ENCODE results near the gene TESMIN. TPM values are rescaled to one million over a fixed set of nuclear protein-coding genes. Genes with fewer than 3 reads are reported as not detected.

The TESMIN gene
- total RNA-seq, 1 donor from 2014 or later = 1.1 TPM

DNA sequence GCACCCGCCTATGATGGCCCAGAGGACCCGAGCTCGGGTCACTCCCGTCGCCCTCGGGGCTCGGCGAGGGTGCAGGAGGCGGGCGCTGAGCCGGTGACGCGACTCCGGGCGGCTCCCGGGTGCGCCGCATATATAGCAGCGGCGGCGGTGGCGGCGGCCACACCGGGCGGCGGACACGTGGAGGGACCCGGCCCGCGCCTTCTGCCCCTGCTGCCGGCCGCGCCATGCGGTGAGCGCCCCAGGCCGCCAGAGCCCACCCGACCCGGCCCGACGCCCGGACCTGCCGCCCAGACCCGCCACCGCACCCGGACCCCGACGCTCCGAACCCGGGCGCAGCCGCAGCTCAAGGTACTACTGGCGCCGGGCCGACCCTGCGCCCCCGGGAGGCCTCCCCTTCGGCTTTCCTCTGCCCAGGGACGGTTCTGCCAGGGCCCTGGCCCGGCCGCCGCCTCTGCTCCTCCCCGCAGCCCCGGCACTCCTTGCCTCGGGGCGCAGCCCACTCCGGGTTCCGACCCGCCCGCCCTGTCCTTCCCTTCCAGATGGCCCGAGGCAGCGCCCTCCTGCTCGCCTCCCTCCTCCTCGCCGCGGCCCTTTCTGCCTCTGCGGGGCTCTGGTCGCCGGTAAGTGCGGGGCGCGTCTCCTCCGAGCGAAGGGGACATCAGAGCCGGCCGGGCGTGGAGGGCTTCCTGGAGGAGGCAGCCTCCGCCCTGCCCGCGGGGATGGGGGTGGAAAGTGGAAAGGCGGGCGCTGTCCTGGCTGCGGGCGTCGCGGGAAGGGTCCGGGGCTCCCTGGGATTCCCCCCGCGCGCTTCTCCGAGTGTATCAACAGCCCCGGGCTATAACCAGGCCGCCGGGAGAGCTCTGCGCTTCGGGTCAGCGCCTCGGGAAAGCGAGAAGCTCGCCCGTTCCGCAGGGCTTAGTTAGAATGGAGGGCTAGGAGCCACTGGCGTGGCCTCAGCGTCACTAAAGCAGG, 66.6 kb downstream of the TESMIN start, which contains the start of gene GAL:
TSS of gene GAL (plus strand) at position 160 of the 972 bp plus-strand sequence. CDS start at position 540, 380 bp downstream.
- Histone ChIP-seq H3K4me3 (ENCODE audit: insufficient read depth, low read depth, low read length) (no peak within 1 kb of the TSS), H3K36me3 (ENCODE audit: insufficient read depth, low read length) (no peaks in the 10 kb centered on the region), H3K9ac (ENCODE audit: low read length) (no peak within 1 kb of the TSS), H3K27me3 (ENCODE audit: insufficient read depth, low read length) (peaks cover 51% of the 10 kb centered on the region), H3K4me2 (ENCODE audit: low read length) (peak within 1 kb of the TSS; percentile 70), H3K27ac (ENCODE audit: low read depth, low read length) (no peak within 1 kb of the TSS), H3K4me1 (ENCODE audit: insufficient read depth, low read length) (peaks cover 3% of the 10 kb centered on the region), H3K79me2 (ENCODE audit: insufficient read depth, low read length) (no peaks in the 10 kb centered on the region), H4K20me1 (ENCODE audit: insufficient read depth, low read length) (no peaks in the 10 kb centered on the region), H2AFZ (ENCODE audit: low read depth, low read length) (peak within 1 kb of the TSS; percentile 26), H3K9me3 (ENCODE audit: insufficient read depth, low read depth, low read length) (no peaks in the 10 kb centered on the region)
- H3K4me3 Mint-ChIP-seq (ENCODE audit: unreplicated experiment) = peak within 1 kb of the TSS; percentile 62
- H3K4me1 Mint-ChIP-seq (ENCODE audit: low read depth, unreplicated experiment) = peaks cover 8% of the 10 kb centered on the region
- no peak within 1 kb of the TSS for H3K27ac Mint-ChIP-seq (ENCODE audit: unreplicated experiment)
- TF ChIP-seq, protein P1, sequence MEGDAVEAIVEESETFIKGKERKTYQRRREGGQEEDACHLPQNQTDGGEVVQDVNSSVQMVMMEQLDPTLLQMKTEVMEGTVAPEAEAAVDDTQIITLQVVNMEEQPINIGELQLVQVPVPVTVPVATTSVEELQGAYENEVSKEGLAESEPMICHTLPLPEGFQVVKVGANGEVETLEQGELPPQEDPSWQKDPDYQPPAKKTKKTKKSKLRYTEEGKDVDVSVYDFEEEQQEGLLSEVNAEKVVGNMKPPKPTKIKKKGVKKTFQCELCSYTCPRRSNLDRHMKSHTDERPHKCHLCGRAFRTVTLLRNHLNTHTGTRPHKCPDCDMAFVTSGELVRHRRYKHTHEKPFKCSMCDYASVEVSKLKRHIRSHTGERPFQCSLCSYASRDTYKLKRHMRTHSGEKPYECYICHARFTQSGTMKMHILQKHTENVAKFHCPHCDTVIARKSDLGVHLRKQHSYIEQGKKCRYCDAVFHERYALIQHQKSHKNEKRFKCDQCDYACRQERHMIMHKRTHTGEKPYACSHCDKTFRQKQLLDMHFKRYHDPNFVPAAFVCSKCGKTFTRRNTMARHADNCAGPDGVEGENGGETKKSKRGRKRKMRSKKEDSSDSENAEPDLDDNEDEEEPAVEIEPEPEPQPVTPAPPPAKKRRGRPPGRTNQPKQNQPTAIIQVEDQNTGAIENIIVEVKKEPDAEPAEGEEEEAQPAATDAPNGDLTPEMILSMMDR (IDR thresholded peaks at IDR 0.05; ENCODE audit: insufficient read depth, low read depth, low read length) = no peak
- TF ChIP-seq EZH2 (IDR thresholded peaks at IDR 0.05; ENCODE audit: insufficient read depth, low read length) = peak; percentile 99
- no peak for DNase-seq (ENCODE audit: low read depth)
- FAIRE-seq = no peak
- peaks cover 43% of the 10 kb centered on the region for H3K27me3 Mint-ChIP-seq (ENCODE audit: low read depth, unreplicated experiment)
- H3K9me3 Mint-ChIP-seq (ENCODE audit: unreplicated experiment) = peaks cover 2% of the 10 kb centered on the region
- H3K36me3 Mint-ChIP-seq (ENCODE audit: low read depth, unreplicated experiment) = peaks cover 8% of the 10 kb centered on the region

DNA sequence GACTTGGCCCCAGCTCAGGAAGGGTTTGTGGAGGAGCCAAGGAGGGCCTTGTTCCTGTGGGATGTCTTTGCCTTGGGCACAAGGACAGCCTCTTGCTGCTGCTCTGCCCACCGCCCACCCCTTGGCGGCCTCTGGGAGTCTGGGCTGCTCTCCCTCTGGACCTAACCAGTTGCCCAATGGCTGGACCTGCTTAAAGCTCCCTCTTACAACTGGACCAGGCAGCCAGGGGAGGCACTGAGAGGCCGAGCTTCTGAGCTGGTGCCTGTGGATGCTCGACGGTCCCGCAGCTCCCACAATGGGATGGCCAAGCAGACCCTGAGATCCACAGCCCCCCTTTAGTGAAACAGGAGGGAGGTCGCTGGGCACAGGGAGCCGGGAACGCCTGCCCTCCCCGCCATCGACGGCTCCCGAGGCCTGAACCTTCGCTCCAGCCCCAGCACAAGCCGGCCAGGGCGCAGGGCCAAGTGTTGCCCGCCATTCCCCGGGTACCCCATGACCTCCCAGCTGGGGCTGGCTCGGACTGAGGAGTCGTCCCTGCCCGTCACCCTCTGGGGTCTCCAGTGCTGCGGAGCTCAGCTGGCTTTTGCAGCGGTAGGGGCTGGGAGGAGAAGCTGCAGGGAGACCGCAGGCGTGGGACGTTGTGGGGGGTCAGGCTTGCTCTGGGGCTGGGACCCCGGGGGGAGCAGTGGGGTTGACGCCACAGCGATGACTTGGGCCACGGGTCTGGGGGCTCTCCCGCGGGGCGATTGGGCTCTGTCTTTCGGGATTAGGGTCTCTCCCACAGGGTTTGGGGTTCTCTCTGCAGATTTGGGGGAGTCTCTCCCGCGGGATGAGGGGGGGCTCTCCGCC, 67.6 kb downstream of the TESMIN start:
- Mint-ChIP-seq H3K36me3 (ENCODE audit: low read depth, unreplicated experiment) (peaks cover 5% of the 10 kb centered on the region), H3K4me3 (ENCODE audit: unreplicated experiment) (no peak overlapping the region), H3K9me3 (ENCODE audit: unreplicated experiment) (no peaks in the 10 kb centered on the region), H3K27ac (ENCODE audit: unreplicated experiment) (no peak overlapping the region), H3K4me1 (ENCODE audit: low read depth, unreplicated experiment) (peaks cover 8% of the 10 kb centered on the region), H3K27me3 (ENCODE audit: low read depth, unreplicated experiment) (peaks cover 38% of the 10 kb centered on the region)
- Histone ChIP-seq H3K4me3 (ENCODE audit: insufficient read depth, low read depth, low read length) (no peak overlapping the region), H3K27ac (ENCODE audit: low read depth, low read length) (no peak overlapping the region), H3K9me3 (ENCODE audit: insufficient read depth, low read depth, low read length) (no peaks in the 10 kb centered on the region), H2AFZ (ENCODE audit: low read depth, low read length) (no peak overlapping the region), H4K20me1 (ENCODE audit: insufficient read depth, low read length) (no peaks in the 10 kb centered on the region), H3K4me1 (ENCODE audit: insufficient read depth, low read length) (peaks cover 3% of the 10 kb centered on the region), H3K79me2 (ENCODE audit: insufficient read depth, low read length) (no peaks in the 10 kb centered on the region), H3K4me2 (ENCODE audit: low read length) (peak overlapping the region; percentile 70), H3K9ac (ENCODE audit: low read length) (no peak overlapping the region), H3K36me3 (ENCODE audit: insufficient read depth, low read length) (no peaks in the 10 kb centered on the region), H3K27me3 (ENCODE audit: insufficient read depth, low read length) (peaks cover 43% of the 10 kb centered on the region)
- FAIRE-seq = no peak
- no peak for TF ChIP-seq EZH2 (IDR thresholded peaks at IDR 0.05; ENCODE audit: insufficient read depth, low read length)
- TF ChIP-seq, protein P1 (IDR thresholded peaks at IDR 0.05; ENCODE audit: insufficient read depth, low read depth, low read length) = no peak
- DNase-seq (ENCODE audit: low read depth) = no peak
